ENCODE results near the gene ISL1.

The ISL1 gene
- long read RNA-seq, donor 1: 0 reads
- long read RNA-seq, donor 2: 0 reads
- long read RNA-seq, donor 3: 0 reads
- long read RNA-seq, donor 4: 0 reads
- long read RNA-seq, donor 5: 0 reads
- long read RNA-seq, donor 6: 0 reads
- long read RNA-seq, donor 7: 0 reads
- long read RNA-seq, donor 8: 0 reads

DNA sequence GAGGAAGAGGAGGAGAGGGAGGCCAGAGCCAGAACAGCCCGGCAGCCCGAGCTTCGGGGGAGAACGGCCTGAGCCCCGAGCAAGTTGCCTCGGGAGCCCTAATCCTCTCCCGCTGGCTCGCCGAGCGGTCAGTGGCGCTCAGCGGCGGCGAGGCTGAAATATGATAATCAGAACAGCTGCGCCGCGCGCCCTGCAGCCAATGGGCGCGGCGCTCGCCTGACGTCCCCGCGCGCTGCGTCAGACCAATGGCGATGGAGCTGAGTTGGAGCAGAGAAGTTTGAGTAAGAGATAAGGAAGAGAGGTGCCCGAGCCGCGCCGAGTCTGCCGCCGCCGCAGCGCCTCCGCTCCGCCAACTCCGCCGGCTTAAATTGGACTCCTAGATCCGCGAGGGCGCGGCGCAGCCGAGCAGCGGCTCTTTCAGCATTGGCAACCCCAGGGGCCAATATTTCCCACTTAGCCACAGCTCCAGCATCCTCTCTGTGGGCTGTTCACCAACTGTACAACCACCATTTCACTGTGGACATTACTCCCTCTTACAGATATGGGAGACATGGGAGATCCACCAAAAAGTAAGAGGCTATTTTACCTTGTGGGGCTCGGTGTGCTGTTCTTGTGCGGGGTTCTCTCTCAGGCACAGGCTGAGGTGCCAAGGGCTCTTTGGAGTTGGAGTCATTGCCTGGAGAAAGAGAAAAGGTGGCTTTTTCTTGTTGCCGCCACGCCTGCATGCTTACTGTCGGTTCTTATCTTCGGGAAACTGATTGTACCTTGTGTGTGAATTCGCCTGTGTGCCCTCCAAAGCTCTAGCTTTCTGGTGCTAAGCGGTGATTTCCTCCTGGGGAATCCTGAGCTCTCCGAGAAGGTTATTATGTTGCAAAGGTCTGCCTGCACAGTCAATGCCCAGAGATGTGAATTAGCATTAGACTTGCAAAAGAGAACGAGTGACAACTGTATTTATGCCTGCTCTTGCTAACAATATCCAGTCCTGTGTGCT, at the start of gene ISL1:
Gene ISL1, plus strand, starts transcription at position 318 of the 991 bp plus-strand sequence. Its CDS starts 224 bp downstream, at position 542.
- DNase-seq: peak; percentile 93

DNA sequence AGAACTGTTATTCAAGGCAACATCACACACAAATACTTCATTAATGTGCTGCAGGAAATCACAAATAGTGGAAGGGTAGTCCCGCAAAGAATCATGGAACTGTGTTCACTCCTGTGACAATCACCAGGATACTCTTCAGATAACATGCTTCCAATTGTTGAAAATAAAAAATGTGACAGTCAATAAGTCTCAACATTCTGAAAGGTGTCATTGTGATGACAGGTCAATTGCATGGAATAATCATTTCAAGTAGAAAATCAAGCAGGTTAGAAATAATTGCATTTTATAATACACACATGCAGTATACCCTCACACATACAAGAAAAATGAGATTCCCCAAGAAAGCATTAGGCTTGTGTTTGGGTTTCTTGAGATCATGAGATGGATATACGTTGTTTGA, 46.4 kb upstream of the ISL1 start:
- DNase-seq: no peak

DNA sequence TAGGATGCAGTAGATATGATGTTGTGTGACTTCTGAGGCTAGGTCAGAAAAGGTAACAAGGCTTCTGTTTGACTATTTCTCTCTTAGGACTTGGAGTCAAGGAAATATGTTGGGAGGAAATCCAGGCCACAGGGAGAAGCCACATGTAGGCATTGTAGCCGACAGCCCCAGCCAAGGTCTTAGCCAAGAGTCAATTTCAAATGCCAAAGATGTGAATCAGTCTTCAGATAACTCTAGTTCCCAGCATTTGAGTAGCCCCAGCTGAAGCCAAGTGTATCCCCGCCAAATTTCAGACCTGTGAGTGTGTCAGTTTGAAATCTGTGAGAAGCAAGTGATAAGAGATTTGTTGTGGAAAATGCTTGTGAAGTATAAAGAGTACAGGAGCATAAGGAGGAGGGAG, 38.1 kb upstream of the ISL1 start:
- no peak for DNase-seq

DNA sequence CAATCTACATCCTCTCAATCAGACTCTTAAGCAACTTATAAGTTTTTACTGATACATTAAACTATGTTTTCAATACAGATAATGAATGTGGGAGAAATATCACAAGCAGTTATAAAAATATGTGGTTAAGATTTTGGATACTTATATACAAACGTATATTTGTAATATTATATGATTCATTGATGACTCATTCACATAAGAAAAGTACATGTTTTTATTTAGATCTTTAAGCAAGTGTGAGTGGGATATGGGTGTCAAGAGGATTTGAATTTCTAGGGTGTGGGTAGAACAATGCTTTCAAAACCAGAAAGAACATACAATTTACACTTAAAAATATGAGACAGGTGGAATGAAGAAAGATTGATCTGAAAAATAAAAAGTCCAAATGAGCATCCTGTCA, 36.1 kb upstream of the ISL1 start:
- no peak for DNase-seq

DNA sequence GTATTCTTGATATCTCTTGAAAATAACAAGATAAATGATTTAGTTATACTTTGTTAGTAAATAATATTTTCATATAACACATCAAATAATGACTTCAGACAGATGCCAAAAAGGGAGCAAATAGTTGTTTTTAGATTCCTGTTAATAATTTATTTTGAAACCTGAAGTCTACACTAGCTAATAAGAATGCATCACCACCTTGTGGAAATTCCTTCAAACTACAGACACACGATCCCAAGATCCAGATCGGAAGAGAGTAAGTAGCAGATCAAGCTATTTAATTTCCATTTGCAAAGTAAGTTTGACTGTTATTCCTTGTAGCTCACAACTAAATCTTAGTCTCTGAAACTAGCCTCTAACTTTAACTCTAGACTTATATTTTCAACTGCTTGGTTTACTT, 35.5 kb upstream of the ISL1 start:
- no peak for DNase-seq

DNA sequence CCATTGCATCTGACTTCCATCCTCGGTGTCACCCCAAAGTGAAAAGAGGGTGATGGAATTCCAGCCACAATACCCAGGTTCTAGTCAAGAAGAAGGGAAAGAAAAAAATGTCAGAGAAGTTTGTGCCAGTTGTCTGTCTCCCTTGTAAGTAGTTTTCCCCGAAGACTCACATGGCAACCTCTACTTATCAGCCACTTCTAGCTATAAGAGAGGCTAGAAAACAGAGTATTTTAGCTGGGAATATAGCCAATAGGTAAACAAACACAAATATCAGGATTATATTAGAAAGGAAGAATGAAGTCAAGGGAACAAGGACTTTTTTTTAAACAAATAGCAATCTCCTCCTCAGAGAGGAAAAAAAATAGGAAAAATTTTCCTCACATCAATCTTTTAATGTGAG, 12.2 kb upstream of the ISL1 start:
- DNase-seq: no peak

DNA sequence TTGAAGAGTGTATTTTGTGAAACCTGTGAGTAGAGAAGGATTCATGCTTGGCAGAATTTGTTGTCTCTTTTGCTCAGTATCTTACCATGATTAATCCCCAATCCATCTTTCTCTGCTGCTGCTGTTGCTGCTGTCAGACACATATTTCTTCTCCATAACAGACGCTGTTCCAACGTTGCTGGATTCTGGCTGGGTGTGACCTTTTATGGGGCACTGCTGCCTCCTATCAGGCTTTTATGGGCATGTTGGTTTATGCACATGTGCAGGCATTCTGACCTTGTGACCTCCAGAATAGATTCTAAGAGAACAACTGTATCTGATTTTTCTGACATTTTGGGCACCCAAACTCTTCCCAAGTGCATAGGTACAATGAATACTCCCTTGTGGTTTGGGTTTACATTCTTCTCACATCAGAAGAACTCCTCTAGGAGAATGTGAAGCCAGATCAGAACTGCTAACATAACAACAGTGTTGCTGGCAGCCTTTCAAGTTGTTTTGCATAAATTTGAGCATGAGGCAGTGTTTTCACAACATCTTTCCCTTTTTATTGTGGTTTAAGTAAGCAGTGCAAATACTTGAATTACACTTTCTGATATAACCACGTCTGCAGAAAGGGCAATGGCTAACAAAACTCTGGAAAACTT, 9.2 kb upstream of the ISL1 start:
- DNase-seq: no peak

DNA sequence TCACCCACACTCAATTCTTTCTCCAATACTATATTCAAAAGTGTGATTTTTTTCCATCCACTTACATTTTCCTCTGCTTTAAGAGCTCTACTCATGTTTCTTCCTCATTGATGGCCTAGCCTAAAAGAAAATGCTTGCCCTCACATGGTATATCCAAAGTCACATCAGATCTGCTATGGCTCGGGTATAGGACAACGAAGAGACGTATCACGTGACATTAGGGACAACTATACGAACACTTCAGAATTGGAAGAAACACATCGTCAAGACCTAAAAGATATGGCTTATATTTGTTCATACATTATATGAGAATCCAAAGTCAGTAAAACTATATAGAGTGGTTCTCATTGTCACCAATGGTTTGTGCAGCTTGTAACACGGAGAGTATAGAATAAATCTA, 8.2 kb upstream of the ISL1 start:
- no peak for DNase-seq

DNA sequence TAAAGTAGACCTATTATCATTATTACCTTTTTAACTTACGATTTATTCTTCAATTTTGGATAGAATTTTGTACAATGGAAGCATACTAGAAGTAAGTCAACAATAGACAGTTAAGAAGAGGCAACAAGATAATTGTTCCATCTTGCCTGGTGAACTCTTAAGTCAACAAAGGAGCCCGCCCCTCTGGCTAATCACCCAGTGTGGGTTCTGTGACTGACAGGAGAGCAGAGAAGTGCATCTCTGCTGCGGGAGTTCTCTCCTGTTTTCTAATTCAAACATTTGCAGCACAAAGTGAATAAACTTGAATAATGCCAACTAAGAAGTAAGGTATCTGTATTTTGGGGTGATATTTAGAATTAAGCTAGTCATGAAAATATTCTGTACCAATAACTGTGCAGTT, 6.7 kb upstream of the ISL1 start:
- DNase-seq: no peak

DNA sequence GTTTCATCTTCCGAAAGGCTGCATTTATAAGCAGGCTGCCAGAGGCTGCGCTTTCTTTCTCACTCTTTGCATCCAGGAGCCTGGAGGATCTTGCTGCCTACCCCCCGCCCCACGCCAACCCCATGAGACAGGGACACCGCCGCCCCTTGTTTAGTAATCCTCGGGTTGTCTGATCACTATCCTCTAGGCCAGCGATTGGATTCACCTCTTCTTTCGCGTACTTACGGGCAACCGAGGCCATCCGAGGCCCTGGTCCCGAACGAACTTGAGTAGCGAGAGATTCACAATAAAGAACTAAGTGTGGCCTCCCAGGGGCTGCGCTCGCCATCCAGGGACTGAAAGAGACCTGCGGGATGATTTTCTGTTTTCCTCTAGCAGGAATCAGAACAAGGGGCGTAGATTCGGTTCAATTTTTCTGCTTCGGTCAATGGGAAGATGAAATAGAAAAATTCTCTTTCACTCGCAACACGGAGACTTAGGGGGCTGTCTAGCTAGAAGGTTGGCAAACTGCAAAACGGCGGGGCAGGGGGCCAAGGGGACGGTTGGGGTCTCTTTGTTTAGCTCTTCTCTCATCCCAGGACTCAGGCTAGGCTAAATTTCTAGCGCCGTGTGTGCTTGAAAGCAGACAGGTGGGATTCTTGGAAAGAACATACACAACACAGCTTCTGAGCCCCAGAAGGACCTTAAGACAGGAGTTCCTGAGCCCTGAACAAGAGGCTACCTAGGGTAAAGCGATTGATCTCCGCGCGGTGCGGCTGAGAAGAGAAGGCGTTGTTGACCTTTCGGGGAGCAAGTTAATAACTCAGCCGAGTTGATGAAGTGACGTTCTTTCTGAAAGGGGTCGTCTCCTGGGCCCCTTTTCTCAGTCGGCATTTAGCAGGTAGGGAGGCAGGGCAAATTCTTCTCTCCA, 5.8 kb upstream of the ISL1 start:
- peak; percentile 40 for DNase-seq

DNA sequence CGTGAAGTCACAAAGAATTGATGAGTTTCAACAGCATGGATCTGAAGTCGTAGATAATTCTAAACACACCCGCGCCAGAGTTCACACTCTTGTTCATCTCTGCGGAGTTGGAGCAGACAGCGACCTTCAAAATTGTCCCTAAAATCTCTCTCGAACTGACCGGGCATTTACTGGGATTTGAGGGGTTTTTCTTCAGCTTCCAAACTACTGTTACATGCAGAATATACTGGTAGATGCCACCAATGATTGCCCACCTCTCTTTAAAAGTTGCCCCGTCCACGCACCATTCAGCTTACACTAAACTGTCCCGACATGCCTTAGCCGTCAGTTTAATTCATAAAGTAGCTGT, 5.2 kb upstream of the ISL1 start:
- no peak for DNase-seq

DNA sequence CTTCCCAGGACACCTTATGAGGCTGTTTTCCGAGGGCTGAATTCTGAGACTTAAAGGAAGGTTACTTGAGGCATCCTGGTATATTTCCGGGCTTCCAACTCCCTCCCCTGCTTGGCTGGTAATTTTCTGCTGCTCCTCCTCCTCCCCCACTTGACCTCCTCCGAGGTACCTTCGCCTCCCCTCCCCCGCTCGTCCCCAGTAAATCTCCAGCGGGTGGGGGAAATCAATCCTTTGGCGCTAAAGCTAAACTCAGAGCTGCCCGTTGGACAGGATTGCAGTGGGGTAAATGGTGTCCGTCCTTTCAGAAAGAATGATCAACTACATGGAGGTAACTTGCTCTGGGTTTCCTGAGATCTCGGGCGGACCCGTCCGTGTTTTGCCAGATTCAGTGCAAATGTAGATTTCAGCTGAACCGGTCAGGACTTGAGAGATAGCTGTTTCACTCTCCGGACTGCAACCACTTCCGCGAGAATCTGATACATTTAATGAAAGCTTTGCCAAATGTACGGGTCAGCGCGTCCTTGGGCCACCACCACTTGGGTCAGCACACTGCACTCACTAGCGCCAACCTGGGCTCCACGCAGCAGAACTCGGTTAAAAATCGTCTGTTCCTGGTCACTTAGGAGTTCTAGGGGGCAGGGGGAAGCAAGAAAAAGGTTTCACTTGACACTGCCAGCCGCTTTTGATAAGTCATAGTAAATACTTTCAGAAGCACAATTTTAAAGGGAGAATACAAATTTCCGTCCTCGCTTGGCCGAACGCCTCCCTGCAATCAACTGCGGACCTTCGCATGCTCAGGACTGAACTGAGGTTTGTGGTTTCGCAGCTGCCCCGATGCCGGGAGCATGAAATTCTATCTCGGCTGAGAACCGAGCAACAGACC, 4.6 kb upstream of the ISL1 start:
- DNase-seq: peak; percentile 59

DNA sequence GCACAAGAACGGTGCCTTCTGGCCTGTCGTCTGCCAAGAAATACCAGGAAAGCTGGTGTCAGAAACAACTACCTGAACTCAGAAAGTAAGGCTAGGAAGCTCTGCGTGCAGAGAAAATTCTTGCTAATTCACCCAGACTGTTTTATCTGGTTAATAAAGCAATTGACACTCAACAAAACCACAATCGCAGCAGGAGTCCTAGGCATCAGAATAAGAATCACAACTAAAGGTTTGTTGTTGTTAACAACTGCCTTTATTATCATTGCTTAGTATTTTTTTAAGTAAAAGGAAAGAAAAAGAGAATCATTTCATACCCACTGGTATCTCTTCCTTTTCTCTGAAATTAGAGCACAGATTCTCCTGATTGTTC, 3.9 kb upstream of the ISL1 start:
- DNase-seq: no peak

DNA sequence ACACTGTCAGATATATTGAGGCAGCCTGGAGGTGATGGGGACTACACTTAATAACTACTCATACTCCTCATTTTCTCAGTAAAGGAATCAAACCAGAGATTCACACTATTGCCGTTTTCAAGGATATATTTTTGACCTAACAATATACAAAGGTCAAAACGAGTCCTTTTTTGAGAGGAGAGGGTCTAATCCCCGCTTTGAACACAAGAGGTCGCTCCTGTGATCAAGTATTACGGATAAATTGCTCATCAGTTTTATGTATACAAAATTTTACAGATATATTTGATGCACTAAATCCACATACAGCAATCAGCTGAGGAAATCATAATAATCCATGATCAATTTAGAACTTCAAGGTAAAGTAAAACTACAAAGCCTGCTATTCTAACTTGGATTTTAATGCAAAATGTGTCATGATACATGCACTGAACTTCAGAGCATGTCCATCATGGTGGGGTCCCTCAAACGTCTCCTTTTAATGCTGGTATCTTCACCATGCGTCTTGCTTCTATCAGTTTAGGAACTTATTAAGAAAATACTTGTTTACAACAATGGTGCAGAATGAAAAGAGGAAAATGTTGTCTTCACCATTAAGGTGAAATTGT, 2.5 kb upstream of the ISL1 start:
- no peak for DNase-seq

DNA sequence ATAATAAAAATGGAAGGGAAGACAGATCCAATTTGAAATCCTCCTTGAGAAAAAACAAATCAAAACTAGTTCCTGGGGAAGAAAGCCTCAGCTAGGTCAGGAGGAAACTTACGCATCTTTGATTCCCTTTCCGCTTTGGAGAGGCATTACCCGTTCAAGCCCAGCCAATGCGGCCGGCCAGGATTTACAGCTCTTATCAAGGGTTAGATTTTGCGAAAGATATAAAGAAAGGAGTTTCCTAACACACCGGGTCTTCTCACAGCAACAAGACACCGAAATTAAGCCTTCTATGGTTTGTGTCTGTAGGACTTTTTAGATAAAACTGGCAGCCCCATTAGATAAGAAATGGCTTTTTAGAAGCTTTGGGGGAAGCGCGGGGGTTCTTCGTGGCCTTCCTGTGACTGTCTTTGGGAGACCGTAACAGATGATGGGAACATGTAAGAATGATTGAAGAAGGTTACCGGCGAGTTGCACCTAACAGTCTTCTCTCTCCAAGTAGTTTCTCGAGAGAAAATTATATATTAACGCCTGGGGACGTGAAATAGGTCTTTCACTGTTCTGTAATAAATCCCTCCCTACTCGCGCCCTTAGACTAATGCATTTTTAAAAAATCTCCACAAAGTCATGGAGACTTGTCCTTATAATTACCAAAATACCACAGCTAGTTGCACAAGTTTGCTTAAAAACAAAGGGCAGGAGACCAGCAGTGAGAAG, 1.3 kb upstream of the ISL1 start:
- peak; percentile 31 for DNase-seq

DNA sequence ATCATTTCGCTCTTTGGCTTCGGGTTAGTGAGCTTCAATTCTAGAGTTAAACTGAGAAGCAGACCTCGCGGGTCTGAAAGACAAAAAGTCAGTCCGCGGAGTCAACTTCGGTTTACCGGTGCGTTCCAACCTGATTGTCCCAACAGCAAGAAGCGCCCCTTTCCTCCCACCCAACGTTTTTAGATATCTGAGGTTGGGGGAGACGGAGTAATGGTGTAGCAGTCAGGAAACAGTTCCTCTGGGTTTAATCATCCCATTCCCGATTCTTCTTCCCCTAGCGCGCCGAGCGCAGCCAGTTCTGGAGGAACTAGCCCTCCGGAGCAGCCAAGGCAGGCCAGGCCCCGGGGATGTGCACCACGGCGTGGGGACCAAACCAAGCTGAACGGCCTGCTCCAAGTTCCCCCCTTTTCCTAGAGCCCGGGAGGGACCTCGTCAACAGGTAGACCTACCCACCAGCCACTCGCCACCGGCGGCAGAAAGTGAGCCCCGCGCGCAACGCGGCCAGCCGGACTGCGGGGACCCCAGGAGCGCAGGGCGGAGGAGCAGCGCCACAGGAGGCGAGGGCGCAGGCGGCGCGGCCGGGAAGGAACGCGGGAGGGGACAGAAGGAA, 622 bp upstream of the ISL1 start:
- no peak for DNase-seq

DNA sequence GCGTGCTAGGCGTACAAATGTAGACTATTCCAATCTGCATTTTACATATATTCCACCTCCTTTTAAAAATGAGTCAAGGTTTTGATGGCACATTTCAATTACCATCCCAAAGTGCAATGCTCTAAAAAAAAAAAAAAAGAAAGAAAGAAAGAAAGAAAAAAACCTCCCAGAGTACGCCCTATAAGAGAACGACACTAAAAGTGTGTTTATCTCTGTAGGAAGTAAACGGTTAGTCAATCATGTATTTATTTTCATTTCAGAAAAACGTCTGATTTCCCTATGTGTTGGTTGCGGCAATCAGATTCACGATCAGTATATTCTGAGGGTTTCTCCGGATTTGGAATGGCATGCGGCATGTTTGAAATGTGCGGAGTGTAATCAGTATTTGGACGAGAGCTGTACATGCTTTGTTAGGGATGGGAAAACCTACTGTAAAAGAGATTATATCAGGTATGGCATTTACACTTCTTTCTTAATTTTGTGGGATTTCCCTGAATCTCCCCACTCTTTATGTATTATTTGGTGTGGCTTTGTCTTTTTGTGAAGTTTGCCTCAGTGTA, 1.1 kb downstream of the ISL1 start:
- DNase-seq: no peak

DNA sequence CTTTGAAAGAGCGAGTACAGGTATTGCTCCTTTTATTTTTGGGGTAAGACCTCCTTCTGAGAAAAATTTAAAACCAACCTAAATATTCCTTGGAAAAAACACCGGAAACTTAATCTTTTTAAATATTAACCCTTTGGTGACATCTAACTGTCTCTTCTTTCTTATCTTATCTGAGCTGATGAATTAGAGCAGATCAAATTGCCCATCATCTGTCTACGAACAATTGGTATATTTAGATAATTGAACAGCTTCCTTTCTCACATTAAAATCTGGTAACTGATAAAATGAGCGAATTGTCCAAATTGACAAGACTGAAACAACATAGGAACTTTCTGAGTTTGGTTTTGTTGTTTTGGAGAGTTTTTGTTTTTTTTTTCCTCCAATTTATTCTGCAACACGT, 2.0 kb downstream of the ISL1 start:
- DNase-seq: no peak
